Astrocyte of the hippocampus (primary cell): Measurements from ENCODE around the gene PSAP.
A peak's percentile ranks its signal among the peaks of the same experiment; 100 is the strongest.

Experiments used
- DNase-seq: peaks from one replicate; pipeline ENCODE4 v3.0.0; 2011; ENCODE audit warnings: low read depth, low spot score

Gene PSAP

DNA sequence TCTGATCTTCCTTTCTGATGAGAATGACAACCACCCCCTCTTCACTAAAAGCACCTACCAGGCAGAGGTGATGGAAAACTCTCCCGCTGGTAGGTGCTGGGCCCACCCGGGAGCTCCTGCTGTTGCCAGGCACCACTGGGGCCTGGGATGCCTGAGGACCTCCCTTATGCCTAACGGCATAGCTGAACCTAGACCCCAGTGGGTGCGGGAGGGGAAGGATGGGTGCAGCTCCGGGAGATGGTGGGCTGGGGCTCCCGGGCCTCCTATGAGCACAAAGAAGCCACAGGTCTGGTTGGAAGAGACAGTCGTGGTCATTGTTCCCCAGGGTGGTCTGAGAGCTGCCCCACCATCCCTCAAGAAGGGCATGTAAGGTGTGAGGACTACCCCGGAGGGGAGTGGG, 62.1 kb downstream of the PSAP start:
- no peak for DNase-seq

GRCh38 chr10:71784679-71785272, 66.3 kb downstream of the PSAP start:
- DNase-seq: no peak

DNA sequence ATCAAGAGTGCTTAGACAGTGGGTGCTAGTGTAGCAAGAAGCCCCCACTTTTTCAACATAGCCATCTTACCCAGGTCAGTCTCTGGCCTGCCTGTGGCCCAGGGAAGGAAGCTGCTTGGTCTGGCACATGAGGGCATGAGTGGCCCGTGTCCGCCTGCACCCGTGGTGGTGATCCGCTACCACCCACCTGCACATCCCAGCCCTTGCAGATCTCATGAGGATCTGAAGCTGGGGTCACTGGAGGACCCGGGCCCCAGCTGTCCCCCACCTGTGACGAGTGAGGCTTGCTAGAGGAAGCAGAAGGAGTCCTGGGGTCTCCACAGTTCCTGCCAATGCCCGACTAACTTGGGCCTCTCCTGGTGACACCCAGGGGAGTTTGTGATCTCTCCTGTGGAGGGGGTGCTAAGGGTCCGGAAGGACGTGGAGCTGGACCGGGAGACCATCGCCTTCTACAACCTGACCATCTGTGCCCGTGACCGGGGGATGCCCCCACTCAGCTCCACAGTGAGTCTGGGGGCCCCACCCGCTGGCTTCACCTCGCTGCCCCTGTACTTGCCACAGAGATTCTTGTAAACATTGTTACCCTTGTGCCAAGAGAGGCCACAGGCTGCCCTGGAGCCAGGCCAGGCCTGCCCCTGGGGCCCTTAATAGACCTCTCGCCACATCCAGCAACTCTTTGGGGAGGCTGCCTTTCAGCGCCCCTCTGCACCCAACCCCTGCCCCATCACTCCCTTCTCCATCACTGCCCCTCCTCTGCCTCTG, 67.0 kb downstream of the PSAP start:
- DNase-seq: no peak

- DNase-seq: no peak
These were observed 68.0 kb downstream of the PSAP start for GRCh38 chr10:71782917-71783490.

DNA sequence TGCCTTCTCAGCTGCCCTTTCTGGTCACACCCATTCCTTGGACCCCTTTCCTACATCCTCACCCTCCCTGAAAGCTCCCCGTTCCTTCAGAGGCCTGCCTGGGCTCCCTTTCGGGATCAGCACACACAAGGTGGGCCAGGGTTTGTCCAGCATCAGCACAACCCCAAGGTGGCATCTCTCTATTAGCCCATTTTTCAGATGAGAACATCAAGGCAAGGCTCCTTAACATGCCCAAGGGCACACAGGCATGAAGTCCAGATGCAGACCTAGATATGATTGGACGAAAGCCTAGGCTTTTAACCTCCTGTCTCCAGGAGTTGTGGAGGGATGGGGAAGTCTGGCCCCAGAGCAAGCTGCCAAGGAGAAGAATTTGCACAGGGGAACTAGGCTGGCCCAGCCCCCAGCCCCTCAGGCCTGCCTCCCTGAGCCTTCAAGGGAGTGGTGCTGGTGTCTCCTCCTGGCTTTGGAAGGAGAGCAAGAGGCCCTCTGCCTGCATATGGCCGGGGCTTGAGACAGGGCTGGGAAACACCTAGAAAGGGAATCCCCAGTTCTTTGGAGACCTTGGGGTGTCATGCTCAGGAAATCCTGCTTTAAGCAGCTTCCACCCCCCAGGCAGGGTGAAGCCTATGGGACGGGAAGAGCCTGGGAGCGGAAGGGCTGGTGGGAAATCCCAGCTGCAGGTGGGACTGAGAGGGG, 68.7 kb downstream of the PSAP start:
- no peak for DNase-seq

DNA sequence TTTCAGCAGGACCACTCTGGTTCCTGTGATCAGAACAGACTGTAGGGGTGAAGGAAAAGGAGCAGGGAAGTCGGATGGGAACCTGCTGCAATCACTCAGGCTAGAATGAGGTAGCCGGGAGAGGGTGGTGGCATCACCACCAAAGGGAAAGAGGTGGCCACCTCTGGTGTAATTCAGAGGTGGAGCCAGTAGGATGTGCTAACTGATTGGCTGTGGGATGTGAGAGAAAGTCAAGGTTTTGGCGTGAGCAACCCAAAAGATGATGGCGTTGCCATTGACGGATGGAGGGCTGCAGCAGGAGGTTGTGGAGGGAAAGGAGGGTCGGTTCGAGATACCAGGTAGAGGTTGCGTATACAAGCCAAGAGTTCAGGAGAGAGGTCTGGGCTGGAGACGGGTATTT, 70.3 kb downstream of the PSAP start:
- DNase-seq: no peak

GRCh38 chr10:71780156-71780555, 70.9 kb downstream of the PSAP start:
- DNase-seq: no peak

DNA sequence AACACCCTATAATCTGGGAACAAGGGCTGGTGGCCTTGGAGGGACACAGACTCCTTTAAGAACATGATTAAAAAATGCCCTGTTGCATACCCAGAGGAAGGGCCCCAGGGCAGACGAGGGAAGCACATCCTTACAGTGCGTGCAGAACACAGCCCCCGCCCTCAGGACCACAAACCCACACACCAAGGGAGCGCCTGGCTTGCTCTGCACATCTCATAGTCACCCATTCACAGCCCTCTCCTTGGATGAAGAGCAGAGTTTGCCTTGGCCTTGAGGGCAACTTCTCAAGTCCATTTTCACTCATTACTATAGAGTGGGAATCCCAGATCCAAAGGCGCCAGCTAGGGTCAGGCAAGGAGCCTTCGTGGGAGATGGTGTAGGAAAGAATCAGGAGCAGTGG, 71.4 kb downstream of the PSAP start:
- no peak for DNase-seq

- DNase-seq: no peak
These were observed 72.8 kb downstream of the PSAP start for GRCh38 chr10:71778071-71778825.

- no peak for DNase-seq
These were observed 73.7 kb downstream of the PSAP start for GRCh38 chr10:71777213-71777985.

DNA sequence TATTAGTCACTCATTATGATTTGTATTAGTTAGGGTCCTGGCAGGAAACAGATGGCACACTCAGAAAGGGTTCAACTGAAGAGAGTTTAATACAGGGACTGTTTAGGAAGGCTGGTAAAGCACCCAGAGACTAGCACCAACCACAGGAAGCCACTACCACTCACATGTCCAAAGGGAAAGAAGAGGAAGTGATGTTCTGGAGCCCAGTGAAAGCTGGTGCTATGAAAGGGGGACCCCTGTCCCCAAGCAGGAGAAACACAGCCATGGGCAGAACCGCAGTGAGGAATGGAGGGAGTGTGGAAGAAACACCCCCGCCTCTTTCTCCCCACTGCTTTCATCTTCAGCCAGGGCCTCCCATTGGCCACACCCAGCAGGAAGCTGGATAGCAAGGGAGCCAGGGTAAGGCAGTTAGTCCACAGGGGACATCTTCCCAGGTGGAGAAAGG, 74.5 kb downstream of the PSAP start:
- DNase-seq: no peak

DNA sequence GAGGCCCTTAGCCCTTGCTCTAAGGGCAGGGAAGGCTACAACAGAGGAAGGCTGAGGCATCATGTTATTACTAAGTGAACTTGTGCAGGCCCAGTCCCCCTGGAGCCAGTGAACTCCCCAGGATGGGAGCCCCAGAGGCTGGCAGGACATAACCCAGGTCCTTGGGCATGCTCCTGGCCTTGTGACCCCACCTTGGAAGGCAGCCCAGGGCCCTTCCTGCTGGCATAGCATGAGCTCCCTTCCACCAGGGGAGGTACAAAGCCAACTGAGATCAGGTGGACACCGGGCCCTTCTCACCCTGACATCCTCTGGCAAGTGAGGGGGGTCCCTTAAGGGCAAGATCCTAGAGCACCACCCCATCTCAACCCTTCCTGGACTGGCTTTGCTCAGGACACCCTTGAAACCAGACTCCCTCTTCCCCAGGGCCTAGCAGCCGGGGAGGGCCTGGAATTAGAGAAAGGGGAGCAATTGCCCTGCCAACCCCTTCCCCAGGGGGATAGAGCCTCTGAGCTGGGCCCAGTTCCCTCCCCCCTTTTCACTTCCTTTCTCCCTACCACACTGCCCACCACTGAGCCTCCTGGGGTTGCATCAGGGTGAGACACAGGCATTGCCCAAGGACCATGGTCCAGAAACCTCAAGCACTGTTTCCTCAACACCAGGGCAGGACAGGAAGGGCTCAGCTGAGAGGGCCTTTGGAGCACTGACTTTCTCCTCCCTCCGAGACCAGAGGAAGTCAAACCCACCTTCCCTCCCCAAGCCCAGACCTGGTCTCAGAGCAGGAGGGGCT, 75.9 kb downstream of the PSAP start:
- DNase-seq: no peak

GRCh38 chr10:71773221-71773971, 77.7 kb downstream of the PSAP start, which contains the start of gene VSIR:
VSIR (minus strand) TSS chr10:71773520; CDS start chr10:71773439, 81 bp downstream.
- peak; percentile 94 for DNase-seq

DNA sequence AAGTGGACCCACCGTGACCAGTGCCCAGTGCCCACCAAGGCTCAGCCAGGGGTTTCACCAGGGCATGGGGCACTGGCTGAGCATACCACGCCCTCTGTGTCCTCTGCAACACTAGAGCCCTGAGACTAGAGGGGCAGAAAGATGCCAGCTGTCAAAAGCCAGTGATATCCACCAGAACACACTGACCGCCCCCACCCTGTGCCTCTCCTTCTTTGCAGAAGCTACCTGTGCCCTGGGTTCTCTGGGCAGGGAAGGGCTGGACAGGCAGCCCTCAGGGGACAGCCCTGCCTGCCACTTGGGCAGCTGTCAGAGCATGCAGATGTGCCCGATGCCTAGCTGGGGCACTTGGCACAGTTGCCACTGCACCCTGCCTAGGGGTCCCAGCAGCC, 78.2 kb downstream of the PSAP start:
- no peak for DNase-seq

- DNase-seq: peak; percentile 86
These were observed 79.0 kb downstream of the PSAP start for GRCh38 chr10:71771821-71772617.

GRCh38 chr10:71771204-71771603, 79.8 kb downstream of the PSAP start:
- no peak for DNase-seq

- no peak for DNase-seq
These were observed 80.3 kb downstream of the PSAP start for GRCh38 chr10:71770789-71771188.

DNA sequence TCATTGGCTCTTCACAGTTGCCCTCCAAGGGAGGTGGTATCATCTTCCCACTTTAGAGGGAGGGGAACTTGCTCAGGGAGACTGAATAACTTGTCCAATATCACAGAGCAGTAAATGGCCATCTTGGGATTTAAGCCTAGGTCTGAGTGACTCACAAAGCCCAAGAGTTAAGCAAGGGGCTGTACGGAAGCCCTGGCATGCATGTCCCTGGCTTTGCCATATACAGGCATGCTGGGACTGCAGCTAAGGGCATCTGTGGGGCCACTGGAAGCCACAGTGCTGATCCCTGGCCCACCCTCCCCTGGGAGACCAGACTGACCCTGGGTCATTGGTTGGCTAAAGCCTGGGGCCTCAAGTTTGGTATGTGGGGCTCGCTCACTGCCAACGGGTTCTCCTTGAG, 80.8 kb downstream of the PSAP start:
- no peak for DNase-seq
